Hepatocyte (in vitro differentiated cells): ENCODE measurements around the gene IYD.

ENCODE experiments used
- CTCF ChIP-seq: fragments of 200-600 bp; sonication (generic); IDR thresholded peaks from 2 replicates; pipeline ENCODE4 v1.5.1; 2016; ENCODE audit warnings: antibody characterized with exemption, mild to moderate bottlenecking; ENCODE audit not compliant: poor library complexity
- EZH2 ChIP-seq: fragments of 200-600 bp; sonication (generic); IDR thresholded peaks from 2 replicates; pipeline ENCODE4 v1.6.1; 2016; ENCODE audit warnings: antibody characterized with exemption, mild to moderate bottlenecking, borderline replicate concordance
- EZH2phosphoT487 ChIP-seq: fragments of 200-600 bp; sonication (generic); IDR thresholded peaks from one replicate; pipeline ENCODE4 v1.6.1; 2018; ENCODE audit warnings: antibody characterized with exemption, mild to moderate bottlenecking, low read depth, moderate library complexity; ENCODE audit not compliant: unreplicated experiment, severe bottlenecking

GRCh38 chr6:150354754-150355571 is 13.8 kb upstream of the IYD start:
- TF ChIP-seq CTCF (no peak), EZH2phosphoT487 (no peak), EZH2 (no peak)
